HG02763 (cell line): Measurements from ENCODE around the gene L3MBTL2.
"Not testable (repeated sequence)": the region's sequence is repeated elsewhere in the genome, so short reads cannot be mapped to it uniquely, and the experiment has no call there.

Source experiments
- ATAC-seq: cut with Tn5 transposase; IDR thresholded peaks from one replicate; pipeline ENCODE4 v1.9.1; 2021; ENCODE audit warnings: mild to moderate bottlenecking, moderate library complexity; ENCODE audit not compliant: unreplicated experiment

L3MBTL2 gene

DNA sequence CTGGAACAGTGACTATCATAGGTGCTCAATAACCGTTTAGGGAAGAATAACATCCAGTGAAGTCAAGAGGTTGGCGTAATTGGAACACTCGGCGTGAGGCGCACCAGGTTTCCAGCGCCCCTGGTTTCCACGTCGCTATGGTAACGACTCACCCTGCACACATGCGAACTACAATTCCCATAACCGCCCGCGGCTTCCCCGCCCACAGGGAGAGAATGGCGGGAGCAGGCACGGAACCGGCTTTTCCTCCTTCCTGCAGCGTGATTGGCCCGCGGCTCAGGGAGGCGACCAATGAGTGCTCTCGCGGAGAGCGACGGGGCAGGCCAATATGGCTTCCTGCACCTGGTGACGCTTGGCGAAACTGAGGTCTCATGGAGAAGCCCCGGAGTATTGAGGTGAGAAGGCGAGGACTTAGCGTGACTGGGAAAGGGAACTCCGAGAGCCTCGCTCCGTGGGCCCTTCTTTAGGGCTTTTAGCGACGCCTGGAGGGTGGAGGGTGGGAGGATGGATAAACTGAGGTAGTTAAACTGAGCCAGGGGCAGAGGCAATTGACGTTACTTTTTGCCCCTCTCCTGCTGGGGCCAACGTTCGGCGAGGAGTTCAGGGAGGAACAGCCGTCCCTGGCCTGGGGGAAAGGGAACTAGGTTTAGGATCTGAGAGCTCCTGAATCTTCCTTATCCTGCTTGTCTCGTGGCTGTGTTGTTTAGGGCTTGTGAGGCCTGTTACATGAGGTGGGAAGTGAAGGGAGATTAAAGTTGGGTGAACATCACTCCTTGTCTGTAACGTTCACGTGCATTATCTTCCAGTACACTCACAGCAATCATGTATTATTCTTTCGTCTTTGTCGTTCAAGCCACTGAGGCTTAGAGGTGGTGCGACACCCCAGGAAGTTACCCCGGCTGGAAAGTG lies at the start of gene L3MBTL2:
Gene L3MBTL2, plus strand, starts transcription at position 321 of the 909 bp plus-strand sequence. Its CDS starts 51 bp downstream, at position 372.
- peak; percentile 97 for ATAC-seq

DNA sequence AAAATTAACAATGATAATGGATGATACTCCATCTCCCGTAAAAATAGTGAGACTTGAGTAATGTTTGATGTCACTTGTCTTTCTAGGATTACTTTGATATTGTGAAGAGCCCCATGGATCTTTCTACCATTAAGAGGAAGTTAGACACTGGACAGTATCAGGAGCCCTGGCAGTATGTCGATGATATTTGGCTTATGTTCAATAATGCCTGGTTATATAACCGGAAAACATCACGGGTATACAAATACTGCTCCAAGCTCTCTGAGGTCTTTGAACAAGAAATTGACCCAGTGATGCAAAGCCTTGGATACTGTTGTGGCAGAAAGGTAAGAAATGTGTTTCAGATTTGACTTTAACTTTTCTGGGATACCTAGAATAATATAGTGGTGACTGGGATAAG lies 48.0 kb upstream of the L3MBTL2 start:
- no peak for ATAC-seq

- ATAC-seq: no peak
Observed at GRCh38 chr22:41169157-41169556, 36.0 kb upstream of the L3MBTL2 start.

- ATAC-seq: no peak
Observed at GRCh38 chr22:41171996-41172395, 33.1 kb upstream of the L3MBTL2 start.

GRCh38 chr22:41175546-41175945 lies 29.6 kb upstream of the L3MBTL2 start:
- ATAC-seq: no peak

DNA sequence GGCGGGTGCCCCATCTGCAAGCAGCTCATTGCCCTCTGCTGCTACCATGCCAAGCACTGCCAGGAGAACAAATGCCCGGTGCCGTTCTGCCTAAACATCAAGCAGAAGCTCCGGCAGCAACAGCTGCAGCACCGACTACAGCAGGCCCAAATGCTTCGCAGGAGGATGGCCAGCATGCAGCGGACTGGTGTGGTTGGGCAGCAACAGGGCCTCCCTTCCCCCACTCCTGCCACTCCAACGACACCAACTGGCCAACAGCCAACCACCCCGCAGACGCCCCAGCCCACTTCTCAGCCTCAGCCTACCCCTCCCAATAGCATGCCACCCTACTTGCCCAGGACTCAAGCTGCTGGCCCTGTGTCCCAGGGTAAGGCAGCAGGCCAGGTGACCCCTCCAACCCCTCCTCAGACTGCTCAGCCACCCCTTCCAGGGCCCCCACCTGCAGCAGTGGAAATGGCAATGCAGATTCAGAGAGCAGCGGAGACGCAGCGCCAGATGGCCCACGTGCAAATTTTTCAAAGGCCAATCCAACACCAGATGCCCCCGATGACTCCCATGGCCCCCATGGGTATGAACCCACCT lies 28.0 kb upstream of the L3MBTL2 start:
- ATAC-seq: no peak

- no peak for ATAC-seq
Observed at GRCh38 chr22:41177622-41178424, 27.3 kb upstream of the L3MBTL2 start.

GRCh38 chr22:41178425-41178975 lies 26.6 kb upstream of the L3MBTL2 start:
- ATAC-seq: no peak

DNA sequence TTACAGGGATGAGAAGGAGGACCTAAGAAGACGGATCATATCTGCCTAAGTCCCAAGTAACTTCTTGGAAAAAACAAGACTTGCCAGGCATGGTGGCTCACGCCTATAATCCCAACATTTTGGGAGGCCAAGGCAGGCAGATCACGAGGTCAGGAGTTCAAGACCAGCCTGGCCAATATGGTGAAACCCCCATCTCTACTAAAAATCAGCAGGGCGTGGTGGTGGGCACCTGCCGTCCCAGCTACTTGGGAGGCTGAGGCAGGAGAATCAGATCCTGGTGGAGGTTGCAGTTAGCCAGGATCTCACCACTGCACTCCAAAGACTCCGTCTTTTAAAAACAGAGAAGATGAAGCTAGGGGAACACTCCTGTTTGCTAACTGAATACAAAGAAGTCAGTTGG lies 24.8 kb upstream of the L3MBTL2 start:
- not testable (repeated sequence) for ATAC-seq

- no peak for ATAC-seq
Observed at GRCh38 chr22:41180926-41181325, 24.2 kb upstream of the L3MBTL2 start.

- no peak for ATAC-seq
Observed at GRCh38 chr22:41181349-41182241, 23.5 kb upstream of the L3MBTL2 start.

DNA sequence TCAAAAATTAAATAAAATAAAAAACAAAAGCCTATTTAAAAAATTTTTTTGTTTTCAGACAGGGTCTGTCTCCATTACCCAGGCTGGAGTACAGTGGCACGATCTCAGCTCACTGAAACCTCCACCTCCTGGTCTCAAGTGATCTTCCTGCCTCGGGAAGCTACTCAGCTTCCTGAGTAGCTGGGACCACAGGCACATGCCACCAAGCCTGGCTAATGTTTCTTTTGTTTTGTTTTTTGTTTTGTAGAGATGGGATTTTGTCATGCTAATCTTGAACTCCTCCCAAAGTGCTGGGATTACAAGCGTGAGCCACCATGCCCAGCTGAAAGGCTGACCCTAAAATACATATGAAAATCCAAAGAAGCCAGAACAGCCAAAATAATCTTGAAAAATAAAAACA lies 20.4 kb upstream of the L3MBTL2 start:
- no peak for ATAC-seq

DNA sequence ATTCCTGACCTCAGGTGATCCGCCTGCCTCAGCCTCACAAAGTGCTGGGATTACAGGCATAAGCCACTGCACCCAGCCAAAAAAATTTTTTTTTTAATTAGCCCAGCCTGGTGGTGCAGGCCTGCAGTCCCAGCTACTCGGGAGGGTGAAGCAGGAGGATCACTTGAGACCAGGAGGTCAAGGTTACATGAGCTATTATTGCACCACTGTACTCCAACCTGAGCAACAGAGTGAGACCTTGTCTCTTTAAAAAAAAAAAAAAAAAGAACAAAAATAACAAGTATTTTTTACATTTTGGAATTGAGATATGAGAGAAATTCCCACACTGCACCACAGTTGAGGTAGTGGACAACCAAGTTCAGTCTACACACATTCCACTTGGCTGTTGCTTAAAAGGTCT lies 13.6 kb upstream of the L3MBTL2 start:
- ATAC-seq: no peak

DNA sequence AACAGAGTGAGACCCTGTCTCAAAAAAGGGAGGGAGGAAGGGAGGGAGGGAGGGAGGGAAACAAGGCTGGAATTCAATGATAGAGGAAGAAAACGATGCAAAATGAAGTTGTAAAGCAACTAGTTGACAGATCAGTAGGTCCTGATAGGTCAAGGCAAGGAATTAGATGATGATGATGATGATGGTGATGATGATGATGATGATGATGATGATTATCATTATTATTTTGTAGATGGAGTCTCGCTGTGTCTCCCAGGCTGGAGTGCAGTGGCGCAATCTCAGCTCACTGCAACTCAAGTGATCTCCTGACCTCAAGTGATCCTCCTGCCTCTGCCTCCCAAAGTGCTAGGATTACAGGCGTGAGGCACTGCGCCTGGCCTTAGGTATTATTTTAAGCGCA lies 11.3 kb upstream of the L3MBTL2 start:
- no peak for ATAC-seq

GRCh38 chr22:41197038-41197972 lies 7.8 kb upstream of the L3MBTL2 start:
- ATAC-seq: peak; percentile 81

GRCh38 chr22:41198027-41198580 lies 7.0 kb upstream of the L3MBTL2 start:
- no peak for ATAC-seq

DNA sequence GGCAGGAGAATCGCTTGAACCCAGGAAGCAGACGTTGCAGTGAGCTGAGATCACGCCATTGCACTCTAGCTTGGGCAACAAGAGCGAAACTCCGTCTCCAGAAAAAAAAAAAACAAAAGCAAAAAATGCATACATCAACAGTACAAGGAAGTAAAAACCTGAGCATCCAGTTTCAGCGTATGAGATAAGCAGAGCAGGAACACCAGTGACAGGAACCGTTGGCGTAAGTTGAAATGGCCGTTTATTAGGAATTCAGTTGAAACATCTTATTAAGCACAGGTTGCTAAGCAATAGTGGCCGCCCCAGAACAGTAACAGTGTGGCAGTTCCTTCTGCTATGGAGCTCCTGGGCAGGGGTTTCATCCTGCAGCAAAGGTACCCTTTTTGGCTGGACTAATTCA lies 4.0 kb upstream of the L3MBTL2 start:
- no peak for ATAC-seq

GRCh38 chr22:41203118-41203517 lies 2.0 kb upstream of the L3MBTL2 start:
- ATAC-seq: no peak

- no peak for ATAC-seq
Observed at GRCh38 chr22:41204066-41204465, 1.0 kb upstream of the L3MBTL2 start.
